ENCODE measurements around the gene CETP.
A peak's percentile ranks its signal among the peaks of the same experiment; 100 is the strongest.
"Not testable (repeated sequence)": the region's sequence is repeated elsewhere in the genome, so short reads cannot be mapped to it uniquely, and the experiment has no call there.

Gene CETP

DNA sequence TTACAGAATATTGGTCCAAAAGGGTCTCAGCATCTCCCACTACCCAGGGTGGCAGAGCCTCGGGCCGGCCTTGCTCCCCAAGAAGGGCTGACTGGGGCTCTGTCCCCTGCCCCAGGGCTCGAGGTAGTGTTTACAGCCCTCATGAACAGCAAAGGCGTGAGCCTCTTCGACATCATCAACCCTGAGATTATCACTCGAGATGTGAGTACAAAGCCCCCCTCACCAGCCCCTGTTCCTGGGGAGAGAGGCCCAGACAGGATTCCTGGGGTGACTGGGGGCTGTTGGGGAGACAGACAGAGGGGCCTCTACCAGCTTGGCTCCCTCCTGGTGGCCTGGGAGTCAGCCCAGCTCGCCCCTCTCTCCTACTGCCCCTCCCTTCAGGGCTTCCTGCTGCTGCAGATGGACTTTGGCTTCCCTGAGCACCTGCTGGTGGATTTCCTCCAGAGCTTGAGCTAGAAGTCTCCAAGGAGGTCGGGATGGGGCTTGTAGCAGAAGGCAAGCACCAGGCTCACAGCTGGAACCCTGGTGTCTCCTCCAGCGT is 21.5 kb downstream of the CETP start:
- Histone ChIP-seq H3K36me3 (ENCODE audit: control insufficient read depth, insufficient read depth, low read length) (no peaks in the 10 kb centered on the region), H3K4me3 (ENCODE audit: extremely low read depth, insufficient read depth, low read length, poor library complexity, severe bottlenecking) (no peak overlapping the region), H3K27ac (ENCODE audit: low read depth, low read length, severe bottlenecking) (no peak overlapping the region), H3K4me1 (ENCODE audit: control insufficient read depth, insufficient read depth, low read length, poor library complexity, severe bottlenecking) (no peaks in the 10 kb centered on the region), H3K9me3 (ENCODE audit: control insufficient read depth, low read length) (no peaks in the 10 kb centered on the region)
- 72 to 93% methylated on average over 6 to 7 of the region's 9 CpGs for WGBS, 2 experiments (ENCODE audit: insufficient coverage in 2 of 2)

DNA sequence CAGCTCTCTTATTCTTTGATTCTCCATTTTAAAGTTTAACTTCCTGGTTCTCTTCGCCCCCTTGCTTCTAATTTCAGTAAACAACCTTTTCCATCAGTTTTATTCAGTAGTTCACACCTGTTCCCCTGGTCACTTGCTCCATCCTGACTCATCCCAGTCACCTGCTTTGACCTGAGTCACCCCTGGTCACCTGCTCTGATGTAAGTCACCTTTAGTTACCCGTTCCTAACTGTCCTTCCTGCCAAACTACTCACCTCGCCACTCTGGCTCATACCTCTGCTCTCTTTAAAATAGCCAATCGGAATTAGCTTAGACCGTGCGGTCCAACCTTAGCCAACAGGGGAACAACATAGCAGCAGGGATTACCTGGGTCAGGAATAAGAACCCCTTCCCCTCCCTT is 22.9 kb downstream of the CETP start:
- WGBS, 2 experiments (ENCODE audit: insufficient coverage in 2 of 2): 92 to 94% methylated on average over 6 of the region's 6 CpGs
- H3K9me3 ChIP-seq (ENCODE audit: control insufficient read depth, low read length): no peaks in the 10 kb centered on the region
- no peaks in the 10 kb centered on the region for H3K4me1 ChIP-seq (ENCODE audit: control insufficient read depth, insufficient read depth, low read length, poor library complexity, severe bottlenecking)
- no peaks in the 10 kb centered on the region for H3K36me3 ChIP-seq (ENCODE audit: control insufficient read depth, insufficient read depth, low read length)
- H3K4me3 ChIP-seq (ENCODE audit: extremely low read depth, insufficient read depth, low read length, poor library complexity, severe bottlenecking): no peak overlapping the region
- H3K27ac ChIP-seq (ENCODE audit: low read depth, low read length, severe bottlenecking): no peak overlapping the region

DNA sequence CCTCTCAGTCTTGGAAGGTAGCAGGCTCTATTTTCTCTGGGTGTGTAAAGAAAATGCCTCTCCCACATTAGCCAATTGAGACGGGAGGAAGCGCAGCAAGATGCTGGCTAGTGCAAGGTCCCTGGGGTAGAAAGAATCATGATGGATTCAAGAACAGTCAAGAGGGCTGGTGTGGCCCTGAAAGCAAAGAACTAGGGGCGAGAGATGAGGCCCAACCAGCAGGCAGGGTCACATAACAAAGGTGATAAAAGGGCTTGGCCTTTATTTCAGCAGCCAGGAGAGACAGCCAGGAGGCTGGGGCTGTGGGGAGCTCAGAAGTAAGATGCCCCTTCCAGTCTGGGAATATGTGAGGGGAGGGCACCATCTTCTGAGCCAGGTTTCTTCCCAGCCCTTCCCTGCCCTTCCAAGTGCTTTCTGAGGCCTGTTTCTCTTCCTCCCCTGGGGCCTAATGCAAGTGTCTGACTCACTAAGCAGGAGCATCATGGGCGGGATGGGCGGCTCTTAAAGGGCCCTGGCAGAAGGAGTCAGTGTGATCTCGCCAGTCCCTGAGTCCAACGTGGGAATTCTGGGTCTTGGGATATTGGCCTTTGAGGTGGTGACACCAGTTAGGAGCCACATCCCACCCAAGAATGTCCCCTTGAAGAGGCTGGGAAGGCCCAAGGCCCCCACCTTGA is 23.7 kb downstream of the CETP start:
- Histone ChIP-seq H3K4me1 (ENCODE audit: control insufficient read depth, insufficient read depth, low read length, poor library complexity, severe bottlenecking) (no peaks in the 10 kb centered on the region), H3K4me3 (ENCODE audit: extremely low read depth, insufficient read depth, low read length, poor library complexity, severe bottlenecking) (no peak overlapping the region), H3K9me3 (ENCODE audit: control insufficient read depth, low read length) (no peaks in the 10 kb centered on the region), H3K27ac (ENCODE audit: low read depth, low read length, severe bottlenecking) (no peak overlapping the region), H3K36me3 (ENCODE audit: control insufficient read depth, insufficient read depth, low read length) (no peaks in the 10 kb centered on the region)
- WGBS, 2 experiments (ENCODE audit: insufficient coverage in 2 of 2): 75 to 82% methylated on average over 6 to 7 of the region's 7 CpGs

DNA sequence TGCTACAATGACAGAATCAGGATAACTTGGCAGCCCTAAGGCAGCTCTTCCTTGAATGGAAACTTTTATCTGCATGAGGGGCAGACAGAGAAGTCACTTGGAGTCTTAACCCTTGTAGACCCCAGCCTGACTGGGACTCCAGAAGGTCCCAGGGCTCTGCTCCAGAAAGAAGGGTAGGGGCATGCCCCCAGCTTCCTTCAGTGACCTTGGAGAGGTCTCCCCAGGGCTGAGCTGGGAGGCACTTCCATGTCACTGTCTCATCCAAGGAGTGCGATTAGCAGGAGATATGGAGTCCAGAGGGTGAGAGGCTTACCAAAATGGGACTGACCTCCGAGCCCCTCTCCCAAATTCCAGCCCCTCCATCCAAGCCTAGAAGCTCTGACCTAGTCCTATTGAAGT is 24.2 kb downstream of the CETP start:
- no peaks in the 10 kb centered on the region for H3K9me3 ChIP-seq (ENCODE audit: control insufficient read depth, low read length)
- no peak overlapping the region for H3K27ac ChIP-seq (ENCODE audit: low read depth, low read length, severe bottlenecking)
- H3K36me3 ChIP-seq (ENCODE audit: control insufficient read depth, insufficient read depth, low read length): no peaks in the 10 kb centered on the region
- H3K4me3 ChIP-seq (ENCODE audit: extremely low read depth, insufficient read depth, low read length, poor library complexity, severe bottlenecking): no peak overlapping the region
- H3K4me1 ChIP-seq (ENCODE audit: control insufficient read depth, insufficient read depth, low read length, poor library complexity, severe bottlenecking): no peaks in the 10 kb centered on the region
- 100% methylated on average over 1 of the region's 2 CpGs; no CpG with 5 or more reads in 1 of the 2 experiments for WGBS, 2 experiments (ENCODE audit: insufficient coverage in 2 of 2)

DNA sequence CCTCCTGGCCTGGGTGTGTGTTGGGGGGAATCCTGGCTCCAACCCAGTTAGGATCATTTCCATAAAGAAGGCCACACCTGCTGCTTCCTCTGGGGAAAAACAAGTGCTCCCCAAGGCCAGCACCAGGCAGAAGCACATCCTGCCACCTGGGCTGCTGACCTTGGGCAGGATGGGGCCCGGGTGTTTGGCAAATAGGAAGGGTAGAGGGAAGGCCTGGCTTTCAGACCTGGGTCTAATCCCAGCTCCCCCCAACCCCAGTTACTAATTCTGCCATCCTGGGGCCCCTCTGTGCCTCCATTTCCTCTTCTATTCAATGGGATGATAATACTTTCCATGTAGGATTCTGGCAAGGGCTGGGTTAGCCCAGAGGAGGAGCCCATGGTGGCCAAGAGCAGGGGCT is 24.6 kb downstream of the CETP start:
- WGBS, 2 experiments (ENCODE audit: insufficient coverage in 2 of 2): 100% methylated on average over 1 of the region's 1 CpG; no CpG with 5 or more reads in 1 of the 2 experiments
- H3K9me3 ChIP-seq (ENCODE audit: control insufficient read depth, low read length): no peaks in the 10 kb centered on the region
- no peak overlapping the region for H3K27ac ChIP-seq (ENCODE audit: low read depth, low read length, severe bottlenecking)
- H3K4me3 ChIP-seq (ENCODE audit: extremely low read depth, insufficient read depth, low read length, poor library complexity, severe bottlenecking): no peak overlapping the region
- H3K4me1 ChIP-seq (ENCODE audit: control insufficient read depth, insufficient read depth, low read length, poor library complexity, severe bottlenecking): no peaks in the 10 kb centered on the region
- no peaks in the 10 kb centered on the region for H3K36me3 ChIP-seq (ENCODE audit: control insufficient read depth, insufficient read depth, low read length)

DNA sequence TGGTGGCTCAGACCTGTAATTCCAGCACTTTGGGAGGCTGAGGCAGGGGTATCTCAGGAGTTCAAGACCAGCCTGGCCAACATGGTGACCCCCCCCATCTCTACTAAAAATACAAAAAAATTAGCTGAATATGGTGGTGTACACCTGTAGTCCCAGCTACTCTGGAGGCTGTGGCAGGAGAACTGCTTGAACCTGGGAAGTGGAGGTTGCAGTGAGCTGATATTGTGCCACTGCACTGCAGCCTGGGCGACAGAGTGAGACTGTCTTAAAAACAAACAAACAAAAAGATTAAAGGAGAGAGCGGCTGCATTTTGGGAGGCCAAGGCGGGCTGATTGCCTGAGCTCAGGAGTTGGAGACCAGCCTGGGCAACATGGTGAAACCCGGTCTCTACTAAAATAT is 25.2 kb downstream of the CETP start:
- H3K36me3 ChIP-seq (ENCODE audit: control insufficient read depth, insufficient read depth, low read length); H3K4me1 ChIP-seq (ENCODE audit: control insufficient read depth, insufficient read depth, low read length, poor library complexity, severe bottlenecking); H3K4me3 ChIP-seq (ENCODE audit: extremely low read depth, insufficient read depth, low read length, poor library complexity, severe bottlenecking); H3K27ac ChIP-seq (ENCODE audit: low read depth, low read length, severe bottlenecking); H3K9me3 ChIP-seq (ENCODE audit: control insufficient read depth, low read length): not testable (repeated sequence)
- 93 to 98% methylated on average over 3 to 4 of the region's 4 CpGs for WGBS, 2 experiments (ENCODE audit: insufficient coverage in 2 of 2)

DNA sequence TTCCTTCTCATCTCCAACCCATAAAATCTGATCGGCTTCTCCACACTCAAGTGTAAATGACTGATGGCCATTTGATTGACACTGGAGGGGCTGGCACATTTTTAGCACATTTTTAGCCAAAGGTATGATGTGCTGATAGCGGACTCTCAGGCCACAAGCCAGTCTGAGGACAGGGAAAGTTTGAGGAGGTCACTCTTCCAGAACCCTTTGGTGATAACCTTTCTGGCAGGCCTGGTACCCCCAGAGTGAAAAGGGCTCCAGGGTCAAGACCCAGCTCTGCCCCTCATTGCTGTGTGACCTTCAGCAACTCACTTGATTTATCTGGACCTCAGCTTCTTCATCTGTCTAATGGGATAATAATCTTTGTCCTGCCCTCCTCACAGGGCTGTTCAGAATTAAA is 25.9 kb downstream of the CETP start:
- no peaks in the 10 kb centered on the region for H3K4me1 ChIP-seq (ENCODE audit: control insufficient read depth, insufficient read depth, low read length, poor library complexity, severe bottlenecking)
- no peaks in the 10 kb centered on the region for H3K9me3 ChIP-seq (ENCODE audit: control insufficient read depth, low read length)
- 100% methylated on average over 2 of the region's 2 CpGs for WGBS, 2 experiments (ENCODE audit: insufficient coverage in 2 of 2)
- H3K36me3 ChIP-seq (ENCODE audit: control insufficient read depth, insufficient read depth, low read length): no peaks in the 10 kb centered on the region
- no peak overlapping the region for H3K27ac ChIP-seq (ENCODE audit: low read depth, low read length, severe bottlenecking)
- H3K4me3 ChIP-seq (ENCODE audit: extremely low read depth, insufficient read depth, low read length, poor library complexity, severe bottlenecking): no peak overlapping the region

DNA sequence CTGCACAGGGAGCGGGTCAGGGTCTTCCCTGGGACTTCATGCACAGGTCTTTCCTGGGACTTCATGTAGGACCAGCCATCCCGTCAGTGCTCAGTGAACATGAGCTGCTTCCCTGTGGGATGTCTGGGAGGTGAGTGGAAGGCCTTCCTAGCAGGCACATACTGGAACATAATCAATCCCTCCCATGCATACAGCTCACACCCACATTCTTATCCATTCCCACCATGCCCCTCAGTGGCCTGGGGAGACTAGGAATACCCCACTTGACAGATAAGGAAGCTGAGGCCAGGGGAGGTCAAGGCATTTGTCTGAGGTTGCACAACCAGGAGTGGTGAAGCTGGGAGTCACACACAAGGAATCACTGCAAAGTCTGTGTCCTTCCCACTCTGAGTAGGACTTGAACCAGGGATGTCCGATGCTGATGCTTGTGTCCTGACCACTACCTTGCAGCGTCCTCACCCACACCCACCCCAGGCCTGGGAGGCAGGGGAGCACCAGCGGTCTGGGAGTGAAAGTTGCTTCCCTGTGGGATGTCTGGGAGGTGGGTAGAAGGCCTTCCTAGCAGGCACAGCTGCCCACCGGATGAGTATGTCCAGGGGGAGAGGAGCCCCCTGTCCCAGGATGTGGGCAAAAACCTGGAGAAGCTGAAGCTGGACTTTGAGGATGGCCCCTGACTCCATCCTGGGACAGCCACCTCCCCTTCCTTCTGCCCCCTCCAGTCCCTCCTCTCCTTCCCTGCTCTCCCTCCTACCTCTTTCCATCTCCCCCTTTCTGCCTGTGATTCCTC is 26.6 kb downstream of the CETP start:
- Histone ChIP-seq H3K27ac (ENCODE audit: low read depth, low read length, severe bottlenecking) (no peak overlapping the region), H3K36me3 (ENCODE audit: control insufficient read depth, insufficient read depth, low read length) (no peaks in the 10 kb centered on the region), H3K4me1 (ENCODE audit: control insufficient read depth, insufficient read depth, low read length, poor library complexity, severe bottlenecking) (no peaks in the 10 kb centered on the region), H3K9me3 (ENCODE audit: control insufficient read depth, low read length) (no peaks in the 10 kb centered on the region), H3K4me3 (ENCODE audit: extremely low read depth, insufficient read depth, low read length, poor library complexity, severe bottlenecking) (no peak overlapping the region)
- WGBS, 2 experiments (ENCODE audit: insufficient coverage in 2 of 2): 93 to 95% methylated on average over 3 of the region's 6 CpGs

DNA sequence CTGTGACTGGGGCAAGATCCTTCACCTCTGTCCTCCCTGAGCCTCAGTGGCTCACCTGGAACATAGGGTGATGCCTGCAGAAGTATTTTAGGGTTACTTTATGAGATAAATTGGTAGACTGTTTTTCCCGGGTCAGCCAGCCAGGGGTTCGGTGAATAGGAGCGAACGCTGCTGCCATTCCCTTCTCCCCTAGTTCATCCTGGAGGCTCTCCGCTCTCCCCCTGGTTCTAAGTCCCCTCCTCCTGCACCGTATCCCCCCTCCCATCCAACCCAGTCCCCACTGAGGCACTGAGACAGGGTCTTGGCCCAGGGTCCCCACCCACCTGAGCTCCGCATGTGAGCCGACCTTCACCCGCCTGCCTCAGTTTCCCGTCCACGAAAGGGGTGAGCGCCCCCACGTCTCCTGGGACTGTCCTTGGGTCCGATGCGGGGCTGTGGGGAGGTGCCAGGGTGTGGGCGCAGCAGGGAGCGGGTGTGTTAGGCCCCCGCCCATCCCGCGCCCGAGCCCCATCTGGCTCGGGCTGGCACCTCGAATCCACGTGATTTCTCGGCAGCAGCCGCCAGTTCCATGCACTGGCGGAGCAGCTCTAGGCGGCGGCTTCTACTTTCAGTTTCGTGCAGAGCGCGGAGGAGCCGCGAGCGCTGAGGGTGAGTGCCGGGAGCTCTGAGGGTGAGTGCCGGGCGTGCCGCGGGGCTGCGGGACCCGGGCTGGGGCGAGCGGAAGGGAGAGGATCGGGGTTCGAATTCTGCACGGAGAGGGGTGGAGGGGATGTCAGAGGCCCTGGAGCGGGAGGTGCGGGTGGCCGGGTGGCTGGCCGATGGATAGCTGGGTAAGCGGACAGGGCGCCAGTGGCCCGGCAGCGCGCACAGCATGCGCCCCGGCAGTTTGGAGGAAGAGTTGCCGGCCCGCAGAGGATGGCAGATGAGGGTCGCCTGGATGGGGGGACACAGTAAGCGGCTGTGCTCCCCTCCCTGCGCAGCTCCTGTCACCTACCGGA is 27.5 kb downstream of the CETP start, which contains the start of gene NLRC5:
Gene NLRC5 (plus strand): TSS at position 610 of the 998 bp plus-strand sequence. CDS start 31,156 bp downstream, outside the sequence.
- H3K4me1 ChIP-seq (ENCODE audit: control insufficient read depth, insufficient read depth, low read length, poor library complexity, severe bottlenecking): no peaks in the 10 kb centered on the region
- 6 to 10% methylated on average over 50 of the region's 64 CpGs for WGBS, 2 experiments (ENCODE audit: insufficient coverage in 2 of 2)
- H3K9me3 ChIP-seq (ENCODE audit: control insufficient read depth, low read length): no peaks in the 10 kb centered on the region
- H3K36me3 ChIP-seq (ENCODE audit: control insufficient read depth, insufficient read depth, low read length): no peaks in the 10 kb centered on the region
- H3K4me3 ChIP-seq (ENCODE audit: extremely low read depth, insufficient read depth, low read length, poor library complexity, severe bottlenecking): peak within 1 kb of the TSS; percentile 51
- no peak within 1 kb of the TSS for H3K27ac ChIP-seq (ENCODE audit: low read depth, low read length, severe bottlenecking)

DNA sequence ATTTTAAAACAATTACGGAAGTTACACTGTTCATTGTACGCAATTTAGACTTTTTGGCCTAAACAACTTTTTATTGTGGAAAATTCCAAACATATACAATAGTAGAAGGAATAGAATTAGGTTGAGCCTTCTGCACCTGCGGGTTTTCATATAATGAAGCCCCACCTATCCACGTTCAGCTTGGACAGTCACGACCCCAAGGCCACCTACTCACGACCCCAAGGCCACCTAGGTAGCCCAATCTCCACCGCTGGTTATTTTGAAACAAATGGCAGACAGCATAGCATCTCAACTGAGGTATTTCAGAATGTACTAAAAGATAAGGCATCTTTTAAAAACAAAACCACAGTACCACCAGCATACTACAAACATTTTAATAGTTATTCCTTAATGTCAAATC is 28.2 kb downstream of the CETP start:
- 76 to 80% methylated on average over 3 to 5 of the region's 7 CpGs for WGBS, 2 experiments (ENCODE audit: insufficient coverage in 2 of 2)
- Histone ChIP-seq H3K4me1 (ENCODE audit: control insufficient read depth, insufficient read depth, low read length, poor library complexity, severe bottlenecking) (no peaks in the 10 kb centered on the region), H3K9me3 (ENCODE audit: control insufficient read depth, low read length) (no peaks in the 10 kb centered on the region), H3K27ac (ENCODE audit: low read depth, low read length, severe bottlenecking) (no peak overlapping the region), H3K4me3 (ENCODE audit: extremely low read depth, insufficient read depth, low read length, poor library complexity, severe bottlenecking) (peak overlapping the region; percentile 51), H3K36me3 (ENCODE audit: control insufficient read depth, insufficient read depth, low read length) (no peaks in the 10 kb centered on the region)
